Activated T-cell treated with anti-CD3 and anti-CD28 coated beads, Interleukin-2, amount 50 U/mL, for 72 hours (primary cell): ENCODE data around the gene RAB4B. TPM values are rescaled to one million over a fixed set of nuclear protein-coding genes. Genes with fewer than 3 reads are reported as not detected.
"Not testable (repeated sequence)": the region's sequence is repeated elsewhere in the genome, so short reads cannot be mapped to it uniquely, and the experiment has no call there.

ENCODE experiments used
- ATAC-seq, 2 donors: fragments of 150-1000 bp; cut with Tn5 transposase; replicated peaks in 1 of 2; 2 replicates each; pipeline ENCODE4 v1.10.0; 2021; ENCODE audit warnings: moderate library complexity in 2 of 2, mild to moderate bottlenecking in 1 of 2
- DNase-seq, 2 donors: peaks; one replicate each; pipeline ENCODE4 v3.0.0; 2021 to 2022; ENCODE audit warnings: mixed read lengths in 1 of 2
- H3K27ac Mint-ChIP-seq: one replicate; pipeline ENCODE4 v1.8.0; 2022; ENCODE audit warnings: mild to moderate bottlenecking, moderate library complexity, mixed read lengths
- H3K27me3 Mint-ChIP-seq: one replicate; pipeline ENCODE4 v1.8.0; 2022; ENCODE audit warnings: low read depth, mixed read lengths
- H3K36me3 Mint-ChIP-seq, 2 donors: one replicate each; pipeline ENCODE4 v1.8.0; 2022; ENCODE audit warnings: mixed read lengths in 2 of 2, mild to moderate bottlenecking in 1 of 2; ENCODE audit not compliant: insufficient read depth in 2 of 2
- H3K4me1 Mint-ChIP-seq: one replicate; pipeline ENCODE4 v1.8.0; 2022; ENCODE audit warnings: low read depth, mixed read lengths
- H3K4me3 Mint-ChIP-seq, 2 donors: one replicate each; pipeline ENCODE4 v1.8.0; 2022; ENCODE audit warnings: mild to moderate bottlenecking in 2 of 2, mixed read lengths in 2 of 2, moderate library complexity in 2 of 2
- H3K9me3 Mint-ChIP-seq, 2 donors: one replicate each; pipeline ENCODE4 v1.8.0; 2022; ENCODE audit warnings: mixed read lengths in 2 of 2
- total RNA-seq, 2 donors: library from RNA; stranded (reverse); gene quantifications; one replicate each; pipeline ENCODE4 v1.2.3, GENCODE V29; 2022

RAB4B gene
- total RNA-seq, 2 donors from 2014 or later = 44.4 to 45.7 TPM

- no peak for DNase-seq
- Mint-ChIP-seq H3K4me1 (peaks cover 31% of the 10 kb centered on the region), H3K4me3 (no peak overlapping the region), H3K36me3 (peaks cover 3 to 6% of the 10 kb centered on the region in 2 donors), H3K27me3 (no peaks in the 10 kb centered on the region), H3K27ac (no peak overlapping the region), H3K9me3 (peaks cover 0 to 1% of the 10 kb centered on the region in 2 donors)
- ATAC-seq = no peak
These were observed 51.2 kb downstream of the RAB4B start for GRCh38 chr19:40829205-40829604.

- H3K4me1 Mint-ChIP-seq = peaks cover 31% of the 10 kb centered on the region
- not testable (repeated sequence) for DNase-seq, H3K27ac Mint-ChIP-seq, H3K9me3 Mint-ChIP-seq, H3K36me3 Mint-ChIP-seq, H3K4me3 Mint-ChIP-seq, ATAC-seq, H3K27me3 Mint-ChIP-seq
These were observed 52.7 kb downstream of the RAB4B start for GRCh38 chr19:40830741-40831140.

DNA sequence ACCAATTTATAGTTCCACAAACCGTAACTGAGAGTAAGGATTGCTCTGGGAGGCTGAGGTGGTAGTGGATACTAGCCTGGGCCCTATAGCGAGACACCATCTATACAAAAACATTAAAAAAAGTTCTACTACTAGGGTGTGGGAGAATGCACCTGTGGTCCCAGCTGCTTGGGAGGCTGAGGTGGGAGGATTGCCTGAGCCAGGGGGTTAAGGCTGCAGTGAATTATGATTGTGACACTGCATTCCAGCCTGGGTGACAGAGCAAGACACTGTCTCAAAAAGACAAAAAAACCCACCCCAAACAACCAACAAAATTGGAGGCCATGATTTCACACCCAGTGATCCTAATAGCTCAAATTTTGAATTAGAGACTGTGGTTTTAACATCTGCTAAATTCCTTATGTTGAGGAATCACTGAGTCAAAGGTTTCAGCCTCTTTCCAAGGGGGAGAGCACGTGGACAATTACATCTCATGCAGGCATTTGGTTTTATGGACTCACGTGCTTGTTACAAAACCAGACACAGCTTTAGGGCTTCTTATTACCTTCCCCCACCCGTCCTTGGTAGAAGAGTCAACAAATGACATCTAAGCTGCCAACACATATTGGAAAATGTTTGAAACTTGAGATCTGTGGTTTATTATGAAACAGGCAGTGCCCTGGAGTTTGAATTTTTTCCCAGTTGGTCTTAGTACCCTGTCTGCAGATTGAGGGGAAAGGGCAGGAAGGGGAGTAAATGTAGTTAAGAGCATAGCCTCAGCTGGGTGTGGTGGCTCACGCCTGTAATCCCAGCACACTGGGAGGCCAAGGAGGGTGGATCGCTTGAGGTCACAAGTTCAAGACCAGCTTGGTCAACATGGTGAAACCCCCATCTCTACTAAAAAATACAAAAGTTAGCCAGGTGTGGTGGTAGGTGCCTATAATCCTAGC lies 53.7 kb downstream of the RAB4B start:
- H3K4me1 Mint-ChIP-seq = peaks cover 29% of the 10 kb centered on the region
- no peak overlapping the region for H3K4me3 Mint-ChIP-seq
- H3K9me3 Mint-ChIP-seq = peaks cover 0 to 1% of the 10 kb centered on the region in 2 donors
- H3K27me3 Mint-ChIP-seq = no peaks in the 10 kb centered on the region
- peaks cover 3 to 5% of the 10 kb centered on the region in 2 donors for H3K36me3 Mint-ChIP-seq
- ATAC-seq (no peak), DNase-seq (no peak)
- H3K27ac Mint-ChIP-seq = no peak overlapping the region

DNA sequence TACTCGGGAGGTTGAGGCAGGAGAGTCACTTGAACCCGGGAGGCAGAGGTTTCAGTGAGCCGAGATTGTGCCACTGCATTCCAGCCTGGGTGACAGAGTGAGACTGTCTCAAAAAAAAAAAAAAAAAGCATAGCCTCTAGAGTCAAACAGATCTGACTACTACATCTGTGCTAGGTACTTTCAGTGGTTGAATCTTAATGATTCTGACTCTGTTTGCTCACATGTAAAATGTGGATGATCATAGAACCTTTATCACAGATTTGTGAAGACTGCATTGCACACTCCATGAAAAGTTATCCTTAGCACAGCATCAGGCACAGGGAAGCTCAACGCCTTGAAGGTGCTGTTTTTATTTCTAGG lies 54.4 kb downstream of the RAB4B start:
- ATAC-seq = peak in 1 of 2 donors; percentile 33
- not testable (repeated sequence) for H3K36me3 Mint-ChIP-seq, H3K27ac Mint-ChIP-seq, H3K9me3 Mint-ChIP-seq, DNase-seq, H3K27me3 Mint-ChIP-seq, H3K4me3 Mint-ChIP-seq
- peaks cover 22% of the 10 kb centered on the region for H3K4me1 Mint-ChIP-seq

DNA sequence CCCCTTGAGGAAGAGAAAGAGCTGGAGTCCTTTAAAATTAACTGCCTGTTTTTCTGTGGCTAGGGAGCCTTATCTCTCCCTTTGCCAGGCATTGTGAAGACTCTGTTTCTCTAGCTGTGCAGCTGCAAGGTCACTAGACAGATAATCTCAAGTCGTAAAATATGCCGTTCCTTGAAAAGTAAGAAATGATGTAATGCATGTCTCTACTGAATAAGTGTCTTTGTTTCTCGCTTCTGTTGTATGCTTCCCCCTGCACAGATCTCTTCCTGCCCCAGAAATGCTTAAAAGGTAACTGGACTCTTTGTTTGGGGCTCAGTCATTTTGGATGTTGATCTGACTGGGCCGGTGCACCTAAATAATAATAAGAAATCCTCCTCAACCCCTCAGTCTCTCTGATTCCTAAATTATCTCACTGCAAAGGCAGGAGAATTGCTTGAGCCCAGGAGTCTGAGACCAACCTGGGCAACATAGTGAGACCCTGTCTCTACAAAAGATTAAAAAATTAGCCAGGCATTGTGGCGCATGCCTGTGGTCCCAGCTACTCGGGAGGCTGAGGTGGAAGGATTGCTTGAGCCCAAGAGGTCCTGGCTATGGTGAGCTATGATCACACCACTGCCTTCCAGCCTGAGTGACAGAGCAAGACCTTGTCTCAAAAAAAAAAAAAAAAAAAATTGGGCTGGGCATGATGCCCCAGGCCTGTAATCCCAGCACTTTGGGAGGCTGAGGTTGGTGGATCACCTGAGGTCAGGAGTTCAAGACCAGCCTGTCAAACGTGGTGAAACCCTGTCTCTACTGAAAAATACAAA lies 55.9 kb downstream of the RAB4B start:
- not testable (repeated sequence) for H3K27me3 Mint-ChIP-seq, H3K27ac Mint-ChIP-seq, ATAC-seq, DNase-seq, H3K36me3 Mint-ChIP-seq, H3K9me3 Mint-ChIP-seq
- H3K4me1 Mint-ChIP-seq = peaks cover 21% of the 10 kb centered on the region
- peak overlapping the region; percentile 52 for H3K4me3 Mint-ChIP-seq

- Mint-ChIP-seq H3K9me3 (no peaks in the 10 kb centered on the region), H3K4me3 (no peak overlapping the region), H3K36me3 (no peaks in the 10 kb centered on the region), H3K27me3 (no peaks in the 10 kb centered on the region), H3K27ac (no peak overlapping the region), H3K4me1 (peaks cover 21% of the 10 kb centered on the region)
- ATAC-seq = no peak
- no peak for DNase-seq
These were observed 58.8 kb downstream of the RAB4B start for GRCh38 chr19:40836754-40837429.

- not testable (repeated sequence) for H3K4me3 Mint-ChIP-seq
These were observed 60.4 kb downstream of the RAB4B start for GRCh38 chr19:40838477-40838876.

DNA sequence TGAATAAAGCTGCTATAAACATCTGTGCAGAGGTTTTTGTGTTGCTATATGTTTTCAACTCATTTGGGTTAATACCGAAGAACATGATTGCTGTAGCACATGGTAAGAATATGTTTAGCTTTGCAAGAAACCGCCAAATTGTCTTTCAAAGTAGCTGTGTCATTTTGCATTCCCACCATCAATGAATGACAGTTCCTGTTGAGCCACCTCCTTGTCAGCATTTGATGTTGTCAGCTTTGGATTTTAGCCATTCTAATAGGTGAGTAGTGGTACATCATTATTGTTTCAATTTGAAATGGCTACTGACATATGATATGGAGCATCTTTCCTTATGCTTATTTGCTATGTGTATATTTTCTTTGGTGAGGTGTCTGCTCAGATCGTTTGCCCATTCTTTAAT lies 64.0 kb downstream of the RAB4B start:
- not testable (repeated sequence) for H3K9me3 Mint-ChIP-seq, H3K36me3 Mint-ChIP-seq, DNase-seq, H3K4me3 Mint-ChIP-seq, H3K27ac Mint-ChIP-seq, H3K27me3 Mint-ChIP-seq, ATAC-seq
- H3K4me1 Mint-ChIP-seq = peaks cover 21% of the 10 kb centered on the region

More at GRCh38 chr19:40838477-40838876, 60.4 kb downstream of the RAB4B start:
- not testable (repeated sequence) for ATAC-seq, DNase-seq, H3K27me3 Mint-ChIP-seq, H3K4me1 Mint-ChIP-seq, H3K27ac Mint-ChIP-seq, H3K36me3 Mint-ChIP-seq, H3K9me3 Mint-ChIP-seq

DNA sequence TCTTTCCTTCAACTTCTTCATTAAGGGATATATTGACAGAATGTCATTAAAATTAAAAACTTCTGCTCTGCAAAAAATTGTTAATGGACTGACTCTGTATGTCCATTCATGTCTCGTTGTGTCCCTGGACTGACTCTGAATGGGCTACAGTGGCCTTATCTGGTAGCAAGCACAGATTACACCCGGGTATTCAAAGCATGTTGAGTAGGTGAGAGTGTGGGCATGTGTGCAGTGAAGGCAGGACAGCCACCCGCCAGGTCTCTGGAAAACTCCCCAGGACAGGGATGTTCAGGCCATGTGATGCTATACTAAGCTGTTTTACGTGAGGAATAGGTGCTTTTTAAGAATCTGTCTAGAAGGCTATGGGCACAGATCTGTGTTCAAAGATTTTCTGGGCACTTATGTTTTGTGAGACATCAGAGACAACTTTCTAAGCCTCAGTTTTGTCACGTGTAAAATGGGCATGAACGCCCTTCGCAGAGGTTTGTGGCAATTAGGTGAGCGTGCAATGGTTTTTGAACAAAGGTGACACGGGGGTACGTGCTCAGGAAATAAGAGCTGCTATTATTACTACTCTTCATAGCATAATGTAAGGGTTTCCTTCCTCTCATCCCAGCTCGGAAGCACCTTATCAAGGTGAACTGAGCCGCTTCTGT lies 65.1 kb downstream of the RAB4B start:
- not testable (repeated sequence) for H3K9me3 Mint-ChIP-seq, DNase-seq, H3K36me3 Mint-ChIP-seq, ATAC-seq, H3K27ac Mint-ChIP-seq
- H3K4me3 Mint-ChIP-seq = peak overlapping the region; percentile 58 to 71
- peaks cover 15% of the 10 kb centered on the region for H3K27me3 Mint-ChIP-seq
- peaks cover 22% of the 10 kb centered on the region for H3K4me1 Mint-ChIP-seq

- ATAC-seq (peak; percentile 92 to 97), DNase-seq (peak; percentile 69 to 73)
- not testable (repeated sequence) for H3K36me3 Mint-ChIP-seq, H3K27ac Mint-ChIP-seq, H3K9me3 Mint-ChIP-seq
- H3K4me1 Mint-ChIP-seq = peaks cover 26% of the 10 kb centered on the region
- H3K4me3 Mint-ChIP-seq = peak overlapping the region; percentile 58 to 71
- peaks cover 20% of the 10 kb centered on the region for H3K27me3 Mint-ChIP-seq
These were observed 65.6 kb downstream of the RAB4B start for GRCh38 chr19:40843653-40844052.
